NT2/D1 (cell line): Measurements from ENCODE around the gene SPIB.
A peak's percentile ranks its signal among the peaks of the same experiment; 100 is the strongest.

Source experiments
- DNase-seq: peaks from one replicate; pipeline ENCODE4 v3.0.0-alpha.2; 2011; ENCODE audit warnings: low read depth, low spot score
- H3K27me3 ChIP-seq: 2 replicates; pipeline ENCODE4 v1.6.0; 2011; ENCODE audit warnings: mild to moderate bottlenecking; ENCODE audit not compliant: insufficient read length, insufficient read depth
- H3K36me3 ChIP-seq: 2 replicates; pipeline ENCODE4 v1.6.1; 2011; ENCODE audit warnings: mild to moderate bottlenecking, low read length, mixed read lengths; ENCODE audit not compliant: insufficient read depth, insufficient read length
- H3K4me1 ChIP-seq: 2 replicates; pipeline ENCODE4 v1.5.1; 2011; ENCODE audit not compliant: insufficient read depth, insufficient read length
- H3K4me3 ChIP-seq: 2 replicates; pipeline ENCODE4 v1.5.1; 2011; ENCODE audit warnings: low read depth; ENCODE audit not compliant: insufficient read length
- H3K9ac ChIP-seq: 2 replicates; pipeline ENCODE4 v1.6.0; 2011; ENCODE audit warnings: low read depth; ENCODE audit not compliant: insufficient read length
- H3K9me3 ChIP-seq: 2 replicates; pipeline ENCODE4 v1.5.1; 2011; ENCODE audit warnings: mild to moderate bottlenecking, low read length; ENCODE audit not compliant: insufficient read depth
- SUZ12 ChIP-seq: IDR thresholded peaks from 2 replicates; pipeline ENCODE4 v1.6.1; 2011; ENCODE audit not compliant: insufficient read length, insufficient read depth; ENCODE audit errors: extremely low read depth
- YY1 ChIP-seq: IDR thresholded peaks from 2 replicates; pipeline ENCODE4 v1.6.1; 2011; ENCODE audit not compliant: insufficient read length, insufficient read depth
- ZNF274 ChIP-seq: IDR thresholded peaks from 2 replicates; pipeline ENCODE4 v1.6.1; 2011; ENCODE audit warnings: mild to moderate bottlenecking, low read depth, low read length

Gene SPIB

GRCh38 chr19:50378863-50379236 is 39.9 kb upstream of the SPIB start:
- no peak overlapping the region for H3K4me3 ChIP-seq
- no peak for DNase-seq
- TF ChIP-seq YY1 (no peak), SUZ12 (no peak), ZNF274 (no peak)
- peaks cover 3% of the 10 kb centered on the region for H3K4me1 ChIP-seq
- H3K9ac ChIP-seq, result no peak overlapping the region
- H3K36me3 ChIP-seq, result peaks cover 58% of the 10 kb centered on the region
- no peaks in the 10 kb centered on the region for H3K27me3 ChIP-seq
- no peaks in the 10 kb centered on the region for H3K9me3 ChIP-seq

- TF ChIP-seq ZNF274, result no peak
- no peak for TF ChIP-seq YY1
- H3K27me3 ChIP-seq, result no peaks in the 10 kb centered on the region
- no peak overlapping the region for H3K4me3 ChIP-seq
- H3K9ac ChIP-seq, result no peak overlapping the region
- peaks cover 3% of the 10 kb centered on the region for H3K4me1 ChIP-seq
- DNase-seq, result no peak
- peaks cover 58% of the 10 kb centered on the region for H3K36me3 ChIP-seq
- no peaks in the 10 kb centered on the region for H3K9me3 ChIP-seq
Measured at GRCh38 chr19:50379602-50380001, 39.1 kb upstream of the SPIB start.

GRCh38 chr19:50380137-50380536 is 38.6 kb upstream of the SPIB start:
- no peaks in the 10 kb centered on the region for H3K27me3 ChIP-seq
- no peak for DNase-seq
- no peaks in the 10 kb centered on the region for H3K9me3 ChIP-seq
- TF ChIP-seq SUZ12, result no peak
- TF ChIP-seq YY1, result no peak
- peaks cover 58% of the 10 kb centered on the region for H3K36me3 ChIP-seq
- peaks cover 3% of the 10 kb centered on the region for H3K4me1 ChIP-seq
- H3K4me3 ChIP-seq, result no peak overlapping the region
- H3K9ac ChIP-seq, result no peak overlapping the region

- Histone ChIP-seq H3K36me3 (peaks cover 58% of the 10 kb centered on the region), H3K4me1 (peaks cover 4% of the 10 kb centered on the region), H3K9ac (no peak overlapping the region), H3K4me3 (no peak overlapping the region), H3K9me3 (no peaks in the 10 kb centered on the region), H3K27me3 (no peaks in the 10 kb centered on the region)
- no peak for DNase-seq
- TF ChIP-seq SUZ12 (no peak), ZNF274 (no peak), YY1 (no peak)
Measured at GRCh38 chr19:50380751-50381151, 38.0 kb upstream of the SPIB start.

- Histone ChIP-seq H3K36me3 (peaks cover 66% of the 10 kb centered on the region), H3K4me3 (no peak overlapping the region), H3K4me1 (peaks cover 4% of the 10 kb centered on the region), H3K27me3 (no peaks in the 10 kb centered on the region), H3K9me3 (no peaks in the 10 kb centered on the region), H3K9ac (no peak overlapping the region)
- no peak for TF ChIP-seq ZNF274
- no peak for TF ChIP-seq YY1
- TF ChIP-seq SUZ12, result no peak
- no peak for DNase-seq
Measured at GRCh38 chr19:50381881-50382729, 36.6 kb upstream of the SPIB start.

DNA sequence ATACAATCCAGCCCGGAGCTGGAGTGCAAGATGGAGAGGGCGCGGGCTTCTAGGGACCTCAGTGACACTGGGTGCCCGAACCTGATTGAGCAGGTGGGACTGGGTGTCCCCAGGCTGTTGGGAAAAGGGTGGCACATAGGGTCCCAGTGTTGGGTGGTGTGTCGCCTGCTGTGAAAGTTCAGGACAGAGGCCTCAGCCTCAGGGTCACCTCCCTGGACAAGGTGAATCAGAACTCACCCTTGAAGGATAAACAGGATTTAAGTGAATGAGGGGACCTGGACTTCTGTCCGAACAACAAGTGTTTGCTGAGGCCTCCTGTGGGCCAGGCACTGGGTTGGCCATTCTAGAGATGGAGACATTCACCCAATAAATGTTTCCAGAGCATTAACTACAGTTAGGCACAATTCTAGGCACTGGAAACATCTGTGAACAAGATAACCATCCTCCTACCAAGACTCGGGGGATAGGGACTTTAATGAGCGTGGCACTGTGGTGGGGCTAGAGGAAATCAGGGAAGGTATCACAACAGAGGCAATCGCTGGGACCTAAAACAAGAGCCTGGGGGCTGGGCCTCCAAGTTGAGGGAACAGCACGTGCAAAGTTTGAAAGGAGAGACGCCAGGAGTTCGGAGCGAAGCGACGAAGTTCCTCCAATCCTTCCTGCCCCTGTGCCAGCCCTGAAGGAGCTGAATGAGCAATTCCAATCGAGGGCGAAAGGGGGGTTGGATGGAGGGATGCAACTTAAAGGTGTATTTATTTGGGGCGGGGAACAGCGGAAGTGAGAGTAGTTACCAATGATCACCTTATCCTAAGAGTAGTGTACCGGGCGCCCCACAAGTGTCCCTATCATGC is 35.5 kb upstream of the SPIB start:
- Histone ChIP-seq H3K4me3 (peak overlapping the region; percentile 32), H3K9me3 (no peaks in the 10 kb centered on the region), H3K36me3 (peaks cover 68% of the 10 kb centered on the region), H3K4me1 (peaks cover 2% of the 10 kb centered on the region), H3K27me3 (no peaks in the 10 kb centered on the region), H3K9ac (peak overlapping the region; percentile 76)
- no peak for DNase-seq
- TF ChIP-seq YY1 (no peak), SUZ12 (no peak), ZNF274 (no peak)

GRCh38 chr19:50383852-50384684 is 34.7 kb upstream of the SPIB start, which contains the start of gene POLD1:
Gene POLD1 (plus strand): TSS chr19:50384347. CDS start chr19:50398852, 14,505 bp downstream.
- Histone ChIP-seq H3K4me3 (peak within 1 kb of the TSS; percentile 85), H3K27me3 (no peaks in the 10 kb centered on the region), H3K9ac (peak within 1 kb of the TSS; percentile 94), H3K4me1 (peaks cover 2% of the 10 kb centered on the region), H3K36me3 (peaks cover 66% of the 10 kb centered on the region), H3K9me3 (peaks cover under 1% of the 10 kb centered on the region; the same call in 1 of the 2 replicates)
- DNase-seq, result peak; percentile 92
- TF ChIP-seq YY1, result no peak
- no peak for TF ChIP-seq SUZ12
- no peak for TF ChIP-seq ZNF274
